WTC11 (cell line): ENCODE data around the gene SPTLC2.

Experiments used
- ETV6 ChIP-seq: sonication (generic); formaldehyde crosslinking; IDR thresholded peaks from 2 replicates; pipeline ENCODE4 v1.8.1; 2022; ENCODE audit warnings: mild to moderate bottlenecking, missing genetic modification reagents
- NR1H2 ChIP-seq: sonication (generic); formaldehyde crosslinking; IDR thresholded peaks from 2 replicates; pipeline ENCODE4 v1.9.0; 2021; ENCODE audit warnings: mild to moderate bottlenecking, moderate library complexity, missing genetic modification reagents
- TF ChIP-seq, protein P1 (sequence below): fragments of 200-600 bp; IDR thresholded peaks from 2 replicates; pipeline ENCODE4 v1.8.0; 2022; ENCODE audit warnings: antibody characterized with exemption

DNA sequence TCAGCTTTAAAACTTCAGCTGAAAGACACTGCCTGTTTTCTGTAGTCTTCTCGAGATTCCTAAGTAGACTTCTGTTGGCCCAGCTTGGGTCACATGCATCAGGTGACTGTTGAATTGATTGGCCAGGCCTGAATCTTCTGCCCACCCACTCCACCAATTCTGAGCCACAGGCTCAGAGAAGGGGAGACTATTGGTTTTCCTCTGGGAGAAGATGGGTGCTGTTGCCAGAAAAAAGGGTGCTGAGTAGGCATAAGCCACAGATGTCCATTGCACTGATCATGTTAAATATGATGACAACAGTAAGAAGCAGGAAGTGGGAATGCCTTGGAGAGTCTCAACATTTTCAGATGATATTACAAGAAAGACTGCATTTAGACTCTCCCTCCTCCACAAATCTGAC, 6.8 kb upstream of the SPTLC2 start:
- TF ChIP-seq ETV6 (CRISPR knock-in tag) (no peak), NR1H2 (no peak)
- TF ChIP-seq, protein P1, sequence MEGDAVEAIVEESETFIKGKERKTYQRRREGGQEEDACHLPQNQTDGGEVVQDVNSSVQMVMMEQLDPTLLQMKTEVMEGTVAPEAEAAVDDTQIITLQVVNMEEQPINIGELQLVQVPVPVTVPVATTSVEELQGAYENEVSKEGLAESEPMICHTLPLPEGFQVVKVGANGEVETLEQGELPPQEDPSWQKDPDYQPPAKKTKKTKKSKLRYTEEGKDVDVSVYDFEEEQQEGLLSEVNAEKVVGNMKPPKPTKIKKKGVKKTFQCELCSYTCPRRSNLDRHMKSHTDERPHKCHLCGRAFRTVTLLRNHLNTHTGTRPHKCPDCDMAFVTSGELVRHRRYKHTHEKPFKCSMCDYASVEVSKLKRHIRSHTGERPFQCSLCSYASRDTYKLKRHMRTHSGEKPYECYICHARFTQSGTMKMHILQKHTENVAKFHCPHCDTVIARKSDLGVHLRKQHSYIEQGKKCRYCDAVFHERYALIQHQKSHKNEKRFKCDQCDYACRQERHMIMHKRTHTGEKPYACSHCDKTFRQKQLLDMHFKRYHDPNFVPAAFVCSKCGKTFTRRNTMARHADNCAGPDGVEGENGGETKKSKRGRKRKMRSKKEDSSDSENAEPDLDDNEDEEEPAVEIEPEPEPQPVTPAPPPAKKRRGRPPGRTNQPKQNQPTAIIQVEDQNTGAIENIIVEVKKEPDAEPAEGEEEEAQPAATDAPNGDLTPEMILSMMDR, result no peak
